DND-41 (cell line): ENCODE measurements around the gene KIF17.

Source experiments
- CTCF ChIP-seq: IDR thresholded peaks from 2 replicates; pipeline ENCODE4 v1.5.1; 2012; ENCODE audit warnings: borderline replicate concordance, low read length, moderate library complexity, mild to moderate bottlenecking; ENCODE audit not compliant: poor library complexity, severe bottlenecking; ENCODE audit errors: extremely low read depth
- EZH2 ChIP-seq: IDR thresholded peaks from 3 replicates; pipeline ENCODE4 v1.6.1; 2012; ENCODE audit warnings: borderline replicate concordance, low read depth, mild to moderate bottlenecking, moderate library complexity, low read length, inconsistent platforms; ENCODE audit not compliant: severe bottlenecking

- TF ChIP-seq CTCF (no peak), EZH2 (no peak)
Observed at GRCh38 chr1:20695515-20695914, 22.3 kb downstream of the KIF17 start.
